H9 (cell line): ENCODE measurements around the gene BMPR2. TPM values are rescaled to one million over a fixed set of nuclear protein-coding genes. Genes with fewer than 3 reads are reported as not detected.

Experiments used
- DNase-seq: peaks from one replicate; pipeline ENCODE4 v3.0.0-alpha.2; 2017
- H2AFZ ChIP-seq: one replicate; pipeline ENCODE4 v1.6.1; 2013; ENCODE audit warnings: mild to moderate bottlenecking, low read length, control low read depth, moderate library complexity
- H2AK5ac ChIP-seq: 2 replicates; pipeline ENCODE4 v1.6.1; 2013; ENCODE audit warnings: low read length, control low read depth, mixed read lengths; ENCODE audit not compliant: insufficient read length
- H2BK120ac ChIP-seq: one replicate; pipeline ENCODE4 v1.6.1; 2013; ENCODE audit warnings: low read depth, mild to moderate bottlenecking, low read length, control low read depth, inconsistent platforms; ENCODE audit not compliant: poor library complexity, severe bottlenecking
- H2BK12ac ChIP-seq: 2 replicates; pipeline ENCODE4 v1.6.1; 2013; ENCODE audit warnings: low read length, control low read depth, mixed read lengths, low read depth; ENCODE audit not compliant: insufficient read length
- H2BK15ac ChIP-seq: 2 replicates; pipeline ENCODE4 v1.6.1; 2013; ENCODE audit warnings: low read depth, low read length, control low read depth
- H2BK20ac ChIP-seq: one replicate; pipeline ENCODE4 v1.6.1; 2013; ENCODE audit warnings: low read depth, mild to moderate bottlenecking, low read length, control low read depth, inconsistent platforms; ENCODE audit not compliant: poor library complexity, severe bottlenecking
- H2BK5ac ChIP-seq: 2 replicates; pipeline ENCODE4 v1.6.1; 2013; ENCODE audit warnings: low read length, control low read depth, mixed read lengths; ENCODE audit not compliant: insufficient read length
- H3K14ac ChIP-seq: 2 replicates; pipeline ENCODE4 v1.6.1; 2013; ENCODE audit warnings: low read length, control low read depth; ENCODE audit not compliant: insufficient read depth
- H3K18ac ChIP-seq: 2 replicates; pipeline ENCODE4 v1.6.1; 2013; ENCODE audit warnings: low read depth, mild to moderate bottlenecking, mixed read lengths, low read length, control low read depth; ENCODE audit not compliant: insufficient read length
- H3K23ac ChIP-seq: 2 replicates; pipeline ENCODE4 v1.6.1; 2013; ENCODE audit warnings: low read length, control low read depth, mixed read lengths, low read depth; ENCODE audit not compliant: insufficient read length
- H3K23me2 ChIP-seq: 2 replicates; pipeline ENCODE4 v1.6.1; 2013; ENCODE audit warnings: low read depth, mild to moderate bottlenecking, mixed read lengths, low read length, control low read depth; ENCODE audit not compliant: insufficient read length, poor library complexity, severe bottlenecking
- H3K27ac ChIP-seq: 2 replicates; pipeline ENCODE4 v1.5.1; 2013; ENCODE audit warnings: low read length, control low read depth, mixed read lengths, low read depth; ENCODE audit not compliant: insufficient read length
- H3K27me3 ChIP-seq: 2 replicates; pipeline ENCODE4 v1.6.1; 2013; ENCODE audit warnings: low read length, control low read depth, inconsistent platforms; ENCODE audit not compliant: insufficient read depth
- H3K4ac ChIP-seq: 2 replicates; pipeline ENCODE4 v1.6.1; 2013; ENCODE audit warnings: low read depth, mild to moderate bottlenecking, control low read depth, inconsistent platforms, low read length, moderate library complexity
- H3K4me1 ChIP-seq: 2 replicates; pipeline ENCODE4 v1.6.1; 2013; ENCODE audit warnings: low read length, control low read depth, inconsistent platforms; ENCODE audit not compliant: insufficient read depth
- H3K4me2 ChIP-seq: 2 replicates; pipeline ENCODE4 v1.6.1; 2013; ENCODE audit warnings: low read length, control low read depth, mixed read lengths; ENCODE audit not compliant: insufficient read length, insufficient read depth
- H3K56ac ChIP-seq: 2 replicates; pipeline ENCODE4 v1.6.1; 2013; ENCODE audit warnings: low read depth, mild to moderate bottlenecking, mixed read lengths, low read length, control low read depth; ENCODE audit not compliant: insufficient read length
- H3K79me1 ChIP-seq: 2 replicates; pipeline ENCODE4 v1.6.1; 2013; ENCODE audit warnings: low read depth, mild to moderate bottlenecking, moderate library complexity, low read length, control low read depth, inconsistent platforms; ENCODE audit not compliant: insufficient read depth, poor library complexity, severe bottlenecking
- H3K79me2 ChIP-seq: 2 replicates; pipeline ENCODE4 v1.6.1; 2013; ENCODE audit warnings: low read length, control low read depth, inconsistent platforms; ENCODE audit not compliant: insufficient read depth
- H3K9ac ChIP-seq: 2 replicates; pipeline ENCODE4 v1.6.1; 2013; ENCODE audit warnings: low read length, control low read depth, mixed read lengths; ENCODE audit not compliant: insufficient read length; ENCODE audit errors: extremely low read depth
- H3K9me3 ChIP-seq: one replicate; pipeline ENCODE4 v1.6.1; 2013; ENCODE audit warnings: low read depth, low read length, inconsistent platforms; ENCODE audit not compliant: control insufficient read depth
- H3T11ph ChIP-seq: one replicate; pipeline ENCODE4 v1.6.1; 2013; ENCODE audit warnings: mild to moderate bottlenecking, low read length, control low read depth, inconsistent platforms
- H4K20me1 ChIP-seq: one replicate; pipeline ENCODE4 v1.6.1; 2013; ENCODE audit not compliant: control insufficient read depth, insufficient read length, insufficient read depth
- H4K5ac ChIP-seq: 2 replicates; pipeline ENCODE4 v1.6.1; 2013; ENCODE audit warnings: low read depth, mild to moderate bottlenecking, mixed read lengths, low read length, control low read depth; ENCODE audit not compliant: insufficient read length
- H4K8ac ChIP-seq: replicated peaks from 2 replicates; pipeline ENCODE4 v1.6.1; 2013; ENCODE audit warnings: low read length, control low read depth, mixed read lengths, low read depth; ENCODE audit not compliant: insufficient read length
- H4K91ac ChIP-seq: 2 replicates; pipeline ENCODE4 v1.6.1; 2013; ENCODE audit warnings: low read depth, mild to moderate bottlenecking, moderate library complexity, mixed read lengths, low read length, control low read depth; ENCODE audit not compliant: insufficient read length
- H3K27ac Mint-ChIP-seq, 3 experiments: 2 replicates in 2 of 3; 3 replicates in 1 of 3; pipeline ENCODE4 v1.8.0; 2020 to 2021; ENCODE audit warnings: mixed read lengths in 3 of 3, mild to moderate bottlenecking in 1 of 3, moderate library complexity in 1 of 3
- H3K27me3 Mint-ChIP-seq: 2 replicates; pipeline ENCODE4 v1.8.0; 2021; ENCODE audit warnings: low read depth, mild to moderate bottlenecking, moderate library complexity, mixed read lengths
- H3K36me3 Mint-ChIP-seq, 3 experiments: 2 replicates in 2 of 3; 3 replicates in 1 of 3; pipeline ENCODE4 v1.8.0; 2020 to 2021; ENCODE audit warnings: low read depth in 3 of 3, mixed read lengths in 3 of 3; ENCODE audit not compliant: insufficient read depth in 1 of 3
- H3K4me1 Mint-ChIP-seq, 2 experiments: 2 replicates each; pipeline ENCODE4 v1.8.0; 2020; ENCODE audit warnings: mixed read lengths in 2 of 2
- H3K4me3 Mint-ChIP-seq, 2 experiments: 2 replicates in 1 of 2; 3 replicates in 1 of 2; pipeline ENCODE4 v1.8.0; 2020 to 2021; ENCODE audit warnings: mild to moderate bottlenecking in 2 of 2, mixed read lengths in 2 of 2, moderate library complexity in 1 of 2
- H3K9me3 Mint-ChIP-seq, 2 experiments: 2 replicates in 1 of 2; 3 replicates in 1 of 2; pipeline ENCODE4 v1.8.0; 2020; ENCODE audit warnings: mild to moderate bottlenecking in 2 of 2, mixed read lengths in 2 of 2, moderate library complexity in 1 of 2
- CTCF ChIP-seq: fragments of 200-600 bp; sonication (generic); conservative IDR thresholded peaks from 3 replicates; pipeline ENCODE4 v1.8.0; 2021; ENCODE audit warnings: antibody characterized with exemption, mild to moderate bottlenecking
- WGBS: extraction: QIAGEN DNeasy Blood & Tissue Kit; methylation state at CpG from one replicate; pipeline ENCODE4 v1.1.7; 2013; ENCODE audit warnings: missing lambda C conversion rate, low lambda C conversion rate, mixed read lengths; ENCODE audit not compliant: insufficient read length; ENCODE audit errors: extremely low coverage; 5-methylcytosine and 5-hydroxymethylcytosine counted together
- total RNA-seq: library from RNA; stranded (reverse); gene quantifications from 2 replicates; pipeline ENCODE4 v1.2.1, GENCODE V29; 2021

Gene BMPR2
- total RNA-seq, 1 experiment from 2014 or later, result 17.3 TPM

GRCh38 chr2:202514732-202515131 is 138.6 kb downstream of the BMPR2 start:
- Histone ChIP-seq H3K56ac (no peak overlapping the region), H2BK120ac (no peak overlapping the region)
- no peaks in the 10 kb centered on the region for H3K27me3 Mint-ChIP-seq

More at GRCh38 chr2:202514732-202515131, 138.6 kb downstream of the BMPR2 start:
- no peak overlapping the region for H2AFZ ChIP-seq
- no peak overlapping the region for H3K4me2 ChIP-seq
- H3T11ph ChIP-seq, result no peak overlapping the region
- H2BK20ac ChIP-seq, result no peak overlapping the region
- no peak overlapping the region for H3K18ac ChIP-seq
- H3K14ac ChIP-seq, result no peak overlapping the region
- no peaks in the 10 kb centered on the region for H3K23me2 ChIP-seq
- H3K9ac ChIP-seq, result no peak overlapping the region
- H3K23ac ChIP-seq, result no peak overlapping the region
- H3K79me2 ChIP-seq, result no peaks in the 10 kb centered on the region
- no peak overlapping the region for H3K4ac ChIP-seq
- no peak overlapping the region for H3K27ac Mint-ChIP-seq
- H4K20me1 ChIP-seq, result no peaks in the 10 kb centered on the region
- H3K36me3 Mint-ChIP-seq, result peaks cover 3 to 23% (median 7%) of the 10 kb centered on the region in 3 experiments; a peak in 6 of 7 replicates
- H3K27me3 ChIP-seq, result no peaks in the 10 kb centered on the region
- H2BK15ac ChIP-seq, result no peak overlapping the region
- H3K4me1 Mint-ChIP-seq, result no peaks in the 10 kb centered on the region
- TF ChIP-seq CTCF, result no peak
- H4K91ac ChIP-seq, result no peak overlapping the region
- no peak overlapping the region for H2BK12ac ChIP-seq
- H3K27ac ChIP-seq, result no peak overlapping the region
- H3K9me3 ChIP-seq, result no peaks in the 10 kb centered on the region
- H2BK5ac ChIP-seq, result no peak overlapping the region
- no peaks in the 10 kb centered on the region for H3K9me3 Mint-ChIP-seq
- no CpG with 5 or more reads among the region's 3 CpGs for WGBS
- H3K4me3 Mint-ChIP-seq, result no peak overlapping the region
- no peaks in the 10 kb centered on the region for H3K79me1 ChIP-seq
- H4K5ac ChIP-seq, result no peak overlapping the region
- no peak overlapping the region for H2AK5ac ChIP-seq
- DNase-seq, result no peak
- H4K8ac ChIP-seq, result no peak overlapping the region
- no peaks in the 10 kb centered on the region for H3K4me1 ChIP-seq
